SK-N-SH (cell line): ENCODE measurements around the gene PROC. TPM values are rescaled to one million over a fixed set of nuclear protein-coding genes. Genes with fewer than 3 reads are reported as not detected.

ENCODE experiments used
- CTCF ChIA-PET: fragments of 300-600, 350-600 bp; formaldehyde crosslinking; extraction: SDS; loops from one replicate; lab custom pipeline; 2021; lab: Yijun Ruan, JAX
- POLR2A ChIA-PET: fragments of 350-600 bp; sonication (Branson Sonifier 250); formaldehyde crosslinking; extraction: SDS; loops from one replicate; lab custom pipeline; 2020; ENCODE audit warnings: antibody characterized with exemption, inconsistent platforms; lab: Yijun Ruan, JAX
- DNase-seq: peaks from one replicate; pipeline ENCODE4 v3.0.0; 2012
- H2AFZ ChIP-seq: fragments of 200-600 bp; sonication (generic); 2 replicates; pipeline ENCODE4 v1.8.1; 2016; ENCODE audit warnings: antibody characterized with exemption, mild to moderate bottlenecking, low read depth
- H3F3A ChIP-seq: fragments of 200-600 bp; sonication (generic); replicated peaks from 2 replicates; pipeline ENCODE3; 2016; ENCODE audit warnings: antibody characterized with exemption, mild to moderate bottlenecking; ENCODE audit not compliant: insufficient read depth
- H3K27ac ChIP-seq, 2 experiments: fragments of 200-500 bp in 1 of 2; fragments of 200-600 bp in 1 of 2; sonication (Bioruptor generic) in 1 of 2; sonication (generic), shearing (Covaris generic) in 1 of 2; 2 replicates each; pipeline versions ENCODE4 v1.5.1 to v1.6.1; 2014 to 2016; ENCODE audit warnings: low read depth in 2 of 2, inconsistent platforms in 1 of 2, low read length in 1 of 2, mild to moderate bottlenecking in 1 of 2, mixed read lengths in 1 of 2
- H3K27me3 ChIP-seq: fragments of 200-600 bp; sonication (generic), shearing (Covaris generic); 2 replicates; pipeline ENCODE4 v1.6.1; 2016; ENCODE audit warnings: mixed run types; ENCODE audit not compliant: insufficient read depth
- H3K36me3 ChIP-seq, 2 experiments: fragments of 200-500 bp in 1 of 2; fragments of 200-600 bp in 1 of 2; sonication (Bioruptor generic) in 1 of 2; sonication (generic) in 1 of 2; replicated peaks in 1 of 2; 2 replicates each; pipeline versions ENCODE3 to v1.5.1; 2014 to 2016; ENCODE audit warnings: low read length in 1 of 2, mild to moderate bottlenecking in 1 of 2; ENCODE audit not compliant: insufficient read depth in 2 of 2, control insufficient read depth in 1 of 2
- H3K4me1 ChIP-seq, 2 experiments: fragments of 200-500 bp in 1 of 2; fragments of 200-600 bp in 1 of 2; sonication (Bioruptor generic) in 1 of 2; sonication (generic), shearing (Covaris generic) in 1 of 2; 2 replicates each; pipeline versions ENCODE4 v1.5.1 to v1.6.1; 2014 to 2016; ENCODE audit warnings: low read depth in 1 of 2, low read length in 1 of 2, mixed run types in 1 of 2; ENCODE audit not compliant: insufficient read depth in 2 of 2, control insufficient read depth in 1 of 2
- H3K4me2 ChIP-seq: fragments of 200-600 bp; sonication (generic), shearing (Covaris generic); 2 replicates; pipeline ENCODE4 v1.6.1; 2017; ENCODE audit warnings: mixed run types
- H3K4me3 ChIP-seq, 2 experiments: fragments of 200-500 bp in 1 of 2; fragments of 200-600 bp in 1 of 2; sonication (Bioruptor generic) in 1 of 2; sonication (generic), shearing (Covaris generic) in 1 of 2; 2 replicates each; pipeline versions ENCODE4 v1.5.1 to v1.8.1; 2014 to 2016; ENCODE audit warnings: low read depth in 2 of 2, inconsistent platforms in 1 of 2, low read length in 1 of 2, mild to moderate bottlenecking in 1 of 2, mixed read lengths in 1 of 2, moderate library complexity in 1 of 2
- H3K79me2 ChIP-seq: fragments of 200-600 bp; sonication (generic); 2 replicates; pipeline ENCODE4 v1.8.1; 2017; ENCODE audit warnings: mild to moderate bottlenecking; ENCODE audit not compliant: insufficient read depth
- H3K9ac ChIP-seq: fragments of 200-600 bp; sonication (generic); 2 replicates; pipeline ENCODE4 v1.6.1; 2017; ENCODE audit warnings: mixed run types
- H3K9me2 ChIP-seq: fragments of 200-600 bp; sonication (generic); 2 replicates; pipeline ENCODE4 v1.6.1; 2017; ENCODE audit warnings: mixed run types
- H3K9me3 ChIP-seq: fragments of 200-600 bp; sonication (generic); 2 replicates; pipeline ENCODE4 v1.6.1; 2017; ENCODE audit warnings: mixed run types, mild to moderate bottlenecking, moderate library complexity
- H4K20me1 ChIP-seq: fragments of 200-600 bp; sonication (generic); 2 replicates; pipeline ENCODE4 v1.6.1; 2017; ENCODE audit warnings: mild to moderate bottlenecking, mixed run types; ENCODE audit not compliant: insufficient read depth
- ELF1 ChIP-seq: IDR thresholded peaks from 2 replicates; pipeline ENCODE4 v1.4.0; 2012
- FOSL2 ChIP-seq: IDR thresholded peaks from 2 replicates; pipeline ENCODE4 v1.4.0; 2012; ENCODE audit warnings: low read depth, mild to moderate bottlenecking, moderate library complexity, borderline replicate concordance
- GABPA ChIP-seq: IDR thresholded peaks from 2 replicates; pipeline ENCODE4 v1.4.0; 2012; ENCODE audit warnings: low read depth, mild to moderate bottlenecking
- JUND ChIP-seq: IDR thresholded peaks from 2 replicates; pipeline ENCODE4 v1.4.0; 2012
- MEF2A ChIP-seq: IDR thresholded peaks from 2 replicates; pipeline ENCODE4 v1.4.0; 2012; ENCODE audit warnings: low read depth, borderline replicate concordance
- MXI1 ChIP-seq: IDR thresholded peaks from 2 replicates; pipeline ENCODE4 v1.6.1; 2012; ENCODE audit warnings: mild to moderate bottlenecking, low read depth, low read length, improper control_type of control experiment
- NRF1 ChIP-seq: IDR thresholded peaks from 2 replicates; pipeline ENCODE4 v1.6.1; 2012; ENCODE audit warnings: low read depth, mild to moderate bottlenecking, low read length
- RAD21 ChIP-seq: IDR thresholded peaks from 2 replicates; pipeline ENCODE4 v1.6.1; 2012; ENCODE audit warnings: mild to moderate bottlenecking, low read length
- SIN3A ChIP-seq: IDR thresholded peaks from 2 replicates; pipeline ENCODE4 v1.6.1; 2012; ENCODE audit warnings: low read depth, mild to moderate bottlenecking, low read length, moderate library complexity, borderline replicate concordance
- SMC3 ChIP-seq: IDR thresholded peaks from 2 replicates; pipeline ENCODE4 v1.6.1; 2012; ENCODE audit warnings: low read depth, low read length, improper control_type of control experiment
- TCF12 ChIP-seq: IDR thresholded peaks from 2 replicates; pipeline ENCODE4 v1.4.0; 2012
- TEAD4 ChIP-seq: IDR thresholded peaks from 2 replicates; pipeline ENCODE4 v1.4.0; 2012; ENCODE audit warnings: mild to moderate bottlenecking, borderline replicate concordance; ENCODE audit not compliant: insufficient read depth
- YY1 ChIP-seq: IDR thresholded peaks from 2 replicates; pipeline ENCODE4 v1.4.0; 2012; ENCODE audit warnings: low read depth, mild to moderate bottlenecking
- WGBS: methylation state at CpG from one replicate; pipeline ENCODE4 v1.1.6; 2017; ENCODE audit warnings: low lambda C conversion rate; 5-methylcytosine and 5-hydroxymethylcytosine counted together
- polyA plus RNA-seq, 3 experiments: library from polyadenylated mRNA; depleted of rRNA; stranded (reverse); fragments of >200 nt; gene quantifications; 2 replicates each; pipeline ENCODE4 v1.2.3, GENCODE V29; 2012
- TF ChIP-seq, protein P1 (sequence below): IDR thresholded peaks from 2 replicates; pipeline ENCODE4 v1.4.0; 2012; ENCODE audit warnings: low read depth
- TF ChIP-seq, protein P2 (sequence below): fragments of 200-600 bp; sonication (generic); IDR thresholded peaks from 2 replicates; pipeline ENCODE4 v1.6.1; 2017; ENCODE audit warnings: antibody characterized with exemption, mild to moderate bottlenecking, moderate library complexity
- TF ChIP-seq, protein P3 (sequence below): fragments of 150-350 bp; IDR thresholded peaks from 2 replicates; pipeline ENCODE4 v1.6.1; 2016; ENCODE audit warnings: mild to moderate bottlenecking, low read depth, low read length
- TF ChIP-seq, protein P4 (sequence below): fragments of 150-350 bp; IDR thresholded peaks from 2 replicates; pipeline ENCODE4 v1.6.1; 2017; ENCODE audit warnings: antibody characterized with exemption, low read length, low read depth, borderline replicate concordance

Gene PROC
- polyA plus RNA-seq, 1 of the 3 experiments (the other 2 are of a cell fraction), result 0.10 TPM

DNA sequence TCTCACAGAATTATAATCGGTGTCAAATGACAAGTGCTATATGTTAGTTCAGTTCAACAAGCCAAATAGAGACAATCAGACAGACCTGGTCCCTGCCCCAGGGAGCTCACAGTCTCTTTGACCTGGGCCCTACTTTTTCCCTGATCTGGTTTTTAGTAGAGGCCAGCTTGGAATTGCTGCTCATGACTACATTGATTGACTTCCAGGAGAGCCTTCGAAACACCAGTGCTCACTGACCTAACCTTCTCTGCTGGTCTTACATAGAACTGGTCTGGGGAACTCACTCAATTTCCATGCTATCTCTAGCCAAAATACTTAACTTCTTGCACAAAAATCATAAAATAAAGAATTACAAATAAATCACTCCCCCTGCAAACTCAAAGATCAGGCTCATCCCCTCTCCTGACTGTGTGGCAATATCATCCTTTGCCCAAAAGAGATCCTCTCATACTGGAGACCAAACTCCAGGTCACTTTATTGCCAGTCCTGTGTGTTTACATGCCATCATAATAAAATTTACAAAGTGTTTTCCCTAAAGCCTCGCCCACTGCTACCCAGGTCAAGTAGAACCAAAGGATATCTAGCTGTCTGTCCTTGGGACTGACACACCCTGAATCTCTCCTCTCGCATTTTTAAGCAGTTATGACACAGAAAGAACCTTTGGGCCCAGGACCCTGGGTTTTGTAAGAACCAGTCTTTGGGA, 53.2 kb downstream of the PROC start:
- Histone ChIP-seq H3K4me3 (no peak overlapping the region), H3K27me3 (no peaks in the 10 kb centered on the region), H4K20me1 (no peaks in the 10 kb centered on the region), H2AFZ (no peak overlapping the region), H3K79me2 (no peaks in the 10 kb centered on the region), H3K4me1 (no peaks in the 10 kb centered on the region), H3K9me2 (no peaks in the 10 kb centered on the region), H3K36me3 (no peaks in the 10 kb centered on the region), H3K27ac (no peak overlapping the region), H3F3A (no peaks in the 10 kb centered on the region), H3K9me3 (peaks cover 10% of the 10 kb centered on the region; the same call in 1 of the 2 replicates), H3K4me2 (no peak overlapping the region), H3K9ac (no peak overlapping the region)
- POLR2A ChIA-PET, result no interaction called here
- CTCF ChIA-PET, result interaction anchor here (1.4 to 4.9 kb wide), 4 partner anchors 8 to 274 kb away, joined by 4 to 30 read pairs (median 9); no protein-coding TSS in a partner anchor
- TF ChIP-seq TEAD4 (no peak), FOSL2 (no peak), MEF2A (no peak), GABPA (no peak)
- DNase-seq, result no peak
- 92% methylated on average over 4 of the region's 4 CpGs for WGBS

DNA sequence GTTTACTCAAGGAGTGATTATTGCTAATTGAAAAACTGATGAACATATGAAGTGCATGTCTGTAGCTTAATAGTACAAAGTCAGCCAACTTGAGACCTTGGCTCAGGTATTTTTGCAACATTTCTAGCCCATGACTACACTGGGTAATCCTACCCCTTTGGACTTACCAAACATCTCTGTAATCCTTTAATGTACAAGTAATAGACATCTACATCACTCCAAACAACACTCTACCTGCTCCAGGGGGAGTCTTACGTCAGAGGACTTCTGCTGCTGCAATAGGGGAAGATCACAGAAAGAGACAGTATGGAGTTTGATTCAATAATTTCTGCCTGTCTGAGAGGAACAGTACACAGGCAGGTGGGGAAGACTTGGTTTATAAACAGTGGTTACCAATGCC, 54.0 kb downstream of the PROC start:
- Histone ChIP-seq H4K20me1 (no peaks in the 10 kb centered on the region), H3K27ac (no peak overlapping the region), H3K36me3 (no peaks in the 10 kb centered on the region), H3K4me2 (no peak overlapping the region), H3K9me2 (no peaks in the 10 kb centered on the region), H3K9ac (no peak overlapping the region), H3K79me2 (no peaks in the 10 kb centered on the region), H2AFZ (no peak overlapping the region)
- no peak for DNase-seq
- POLR2A ChIA-PET, result no interaction called here
- TF ChIP-seq, protein P1, sequence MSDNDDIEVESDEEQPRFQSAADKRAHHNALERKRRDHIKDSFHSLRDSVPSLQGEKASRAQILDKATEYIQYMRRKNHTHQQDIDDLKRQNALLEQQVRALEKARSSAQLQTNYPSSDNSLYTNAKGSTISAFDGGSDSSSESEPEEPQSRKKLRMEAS, result no peak
- no peak for TF ChIP-seq SIN3A
- TF ChIP-seq, all 33 proteins: peak for 0
- WGBS, result 94% methylated on average over 1 of the region's 1 CpG
- Histone ChIP-seq H3K4me3 (no peak overlapping the region), H3K27me3 (no peaks in the 10 kb centered on the region), H3K9me3 (peaks cover 10% of the 10 kb centered on the region; the same call in 1 of the 2 replicates), H3K4me1 (no peaks in the 10 kb centered on the region), H3F3A (no peaks in the 10 kb centered on the region)
- CTCF ChIA-PET, result interaction anchor here (1.4 to 2.3 kb wide), 2 partner anchors 57 to 148 kb away, joined by 4 to 12 read pairs; no protein-coding TSS in a partner anchor

DNA sequence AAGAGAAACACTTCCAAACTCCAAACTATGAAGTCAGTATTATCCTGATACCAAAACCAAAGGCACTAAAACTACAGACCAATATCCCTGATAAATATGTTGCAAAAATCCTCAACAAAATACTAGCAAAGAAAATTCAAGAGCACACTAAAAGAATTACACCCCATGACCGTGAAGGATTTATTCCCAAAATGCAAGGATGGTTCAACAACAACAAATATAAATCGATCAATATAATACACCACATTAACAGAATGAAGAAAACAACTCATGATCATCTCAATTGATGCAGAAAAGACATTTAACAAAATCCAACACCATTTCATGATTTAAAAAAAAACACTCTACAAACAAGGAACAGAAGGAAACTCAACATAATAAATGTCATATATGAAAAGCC, 57.6 kb downstream of the PROC start:
- Histone ChIP-seq H3K27me3 (no peaks in the 10 kb centered on the region), H4K20me1 (no peaks in the 10 kb centered on the region), H3K4me3 (no peak overlapping the region), H3K9me2 (no peaks in the 10 kb centered on the region), H3K27ac (no peak overlapping the region), H3K79me2 (no peaks in the 10 kb centered on the region), H3K4me1 (no peaks in the 10 kb centered on the region), H3K9ac (no peak overlapping the region), H2AFZ (no peak overlapping the region), H3K4me2 (no peak overlapping the region), H3F3A (peaks cover 7% of the 10 kb centered on the region), H3K9me3 (peaks cover 10% of the 10 kb centered on the region; the same call in 1 of the 2 replicates), H3K36me3 (peaks cover 0 to 12% of the 10 kb centered on the region in 2 experiments)
- ChIA-PET POLR2A (no interaction called here), CTCF (interaction anchor here (0.6 to 1.7 kb wide), 2 partner anchors 151 to 279 kb away, joined by 3 to 8 read pairs; no protein-coding TSS in a partner anchor)
- WGBS, result 92% methylated on average over 2 of the region's 2 CpGs
- no peak for DNase-seq
- TF ChIP-seq, protein P2, sequence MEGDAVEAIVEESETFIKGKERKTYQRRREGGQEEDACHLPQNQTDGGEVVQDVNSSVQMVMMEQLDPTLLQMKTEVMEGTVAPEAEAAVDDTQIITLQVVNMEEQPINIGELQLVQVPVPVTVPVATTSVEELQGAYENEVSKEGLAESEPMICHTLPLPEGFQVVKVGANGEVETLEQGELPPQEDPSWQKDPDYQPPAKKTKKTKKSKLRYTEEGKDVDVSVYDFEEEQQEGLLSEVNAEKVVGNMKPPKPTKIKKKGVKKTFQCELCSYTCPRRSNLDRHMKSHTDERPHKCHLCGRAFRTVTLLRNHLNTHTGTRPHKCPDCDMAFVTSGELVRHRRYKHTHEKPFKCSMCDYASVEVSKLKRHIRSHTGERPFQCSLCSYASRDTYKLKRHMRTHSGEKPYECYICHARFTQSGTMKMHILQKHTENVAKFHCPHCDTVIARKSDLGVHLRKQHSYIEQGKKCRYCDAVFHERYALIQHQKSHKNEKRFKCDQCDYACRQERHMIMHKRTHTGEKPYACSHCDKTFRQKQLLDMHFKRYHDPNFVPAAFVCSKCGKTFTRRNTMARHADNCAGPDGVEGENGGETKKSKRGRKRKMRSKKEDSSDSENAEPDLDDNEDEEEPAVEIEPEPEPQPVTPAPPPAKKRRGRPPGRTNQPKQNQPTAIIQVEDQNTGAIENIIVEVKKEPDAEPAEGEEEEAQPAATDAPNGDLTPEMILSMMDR, result no peak
- TF ChIP-seq SMC3 (no peak), YY1 (no peak), NRF1 (no peak), TEAD4 (no peak), ELF1 (no peak), JUND (no peak), RAD21 (no peak), FOSL2 (no peak), MXI1 (no peak), GABPA (no peak), TCF12 (no peak)
- TF ChIP-seq, protein P3, sequence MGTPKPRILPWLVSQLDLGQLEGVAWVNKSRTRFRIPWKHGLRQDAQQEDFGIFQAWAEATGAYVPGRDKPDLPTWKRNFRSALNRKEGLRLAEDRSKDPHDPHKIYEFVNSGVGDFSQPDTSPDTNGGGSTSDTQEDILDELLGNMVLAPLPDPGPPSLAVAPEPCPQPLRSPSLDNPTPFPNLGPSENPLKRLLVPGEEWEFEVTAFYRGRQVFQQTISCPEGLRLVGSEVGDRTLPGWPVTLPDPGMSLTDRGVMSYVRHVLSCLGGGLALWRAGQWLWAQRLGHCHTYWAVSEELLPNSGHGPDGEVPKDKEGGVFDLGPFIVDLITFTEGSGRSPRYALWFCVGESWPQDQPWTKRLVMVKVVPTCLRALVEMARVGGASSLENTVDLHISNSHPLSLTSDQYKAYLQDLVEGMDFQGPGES, result no peak
- TF ChIP-seq, protein P4, sequence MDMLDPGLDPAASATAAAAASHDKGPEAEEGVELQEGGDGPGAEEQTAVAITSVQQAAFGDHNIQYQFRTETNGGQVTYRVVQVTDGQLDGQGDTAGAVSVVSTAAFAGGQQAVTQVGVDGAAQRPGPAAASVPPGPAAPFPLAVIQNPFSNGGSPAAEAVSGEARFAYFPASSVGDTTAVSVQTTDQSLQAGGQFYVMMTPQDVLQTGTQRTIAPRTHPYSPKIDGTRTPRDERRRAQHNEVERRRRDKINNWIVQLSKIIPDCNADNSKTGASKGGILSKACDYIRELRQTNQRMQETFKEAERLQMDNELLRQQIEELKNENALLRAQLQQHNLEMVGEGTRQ, result no peak
